NOMO-1 treated with dmso at 0.1 percent for 144 hours (cell line): ENCODE data around the gene TSNAX.
"Not testable (repeated sequence)": the region's sequence is repeated elsewhere in the genome, so short reads cannot be mapped to it uniquely, and the experiment has no call there.

ENCODE experiments used
- DNase-seq: peaks from one replicate; lab custom pipeline; 2025; ENCODE audit not compliant: unreplicated experiment; lab: John Stamatoyannopoulos, UW

The TSNAX gene, protein sequence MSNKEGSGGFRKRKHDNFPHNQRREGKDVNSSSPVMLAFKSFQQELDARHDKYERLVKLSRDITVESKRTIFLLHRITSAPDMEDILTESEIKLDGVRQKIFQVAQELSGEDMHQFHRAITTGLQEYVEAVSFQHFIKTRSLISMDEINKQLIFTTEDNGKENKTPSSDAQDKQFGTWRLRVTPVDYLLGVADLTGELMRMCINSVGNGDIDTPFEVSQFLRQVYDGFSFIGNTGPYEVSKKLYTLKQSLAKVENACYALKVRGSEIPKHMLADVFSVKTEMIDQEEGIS

DNA sequence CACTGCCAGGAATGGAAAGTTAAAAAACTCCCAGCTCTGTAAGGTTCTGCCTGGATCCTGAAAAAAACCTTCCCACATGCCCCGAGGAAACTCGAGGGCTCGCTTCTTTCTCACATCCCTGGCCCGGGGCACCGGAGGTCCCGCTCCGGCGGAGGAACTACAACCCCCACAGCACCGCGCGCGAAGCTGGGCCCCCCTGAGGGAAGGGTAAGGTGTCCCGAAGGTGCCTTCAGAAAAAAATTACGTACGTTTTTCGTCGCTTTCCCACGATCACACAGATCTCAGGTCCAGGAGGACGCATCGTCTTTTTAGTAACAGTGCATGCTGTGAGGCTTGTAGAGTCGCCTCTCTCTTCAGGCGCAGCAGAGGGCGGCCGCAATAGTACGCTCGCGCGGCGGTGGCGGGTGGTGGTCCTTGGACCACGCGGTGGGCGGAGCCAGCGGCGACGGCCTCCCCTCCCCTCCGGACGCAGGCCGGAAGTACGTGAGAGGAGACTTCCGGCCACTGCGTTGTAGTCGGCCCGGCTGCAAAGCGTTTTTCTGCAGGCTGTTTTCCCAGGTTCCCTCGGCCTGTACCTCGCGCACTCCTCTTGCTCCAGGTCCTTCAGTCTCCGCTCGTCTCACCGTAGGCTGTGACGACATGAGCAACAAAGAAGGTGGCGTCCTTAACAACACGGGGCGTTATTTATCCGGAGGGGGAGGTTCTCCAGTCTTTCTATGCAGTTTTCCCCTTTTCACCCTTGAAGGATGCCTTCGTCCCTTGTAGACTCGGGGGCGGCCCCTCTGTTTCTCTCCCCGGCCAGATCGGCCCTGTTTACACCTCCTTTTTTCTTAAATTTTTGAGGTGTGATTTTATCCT, at the start of gene TSNAX:
TSNAX (plus strand) TSS at position 498 of the 858 bp plus-strand sequence; CDS start at position 640, 142 bp downstream.
- peak; percentile 87 for DNase-seq

DNA sequence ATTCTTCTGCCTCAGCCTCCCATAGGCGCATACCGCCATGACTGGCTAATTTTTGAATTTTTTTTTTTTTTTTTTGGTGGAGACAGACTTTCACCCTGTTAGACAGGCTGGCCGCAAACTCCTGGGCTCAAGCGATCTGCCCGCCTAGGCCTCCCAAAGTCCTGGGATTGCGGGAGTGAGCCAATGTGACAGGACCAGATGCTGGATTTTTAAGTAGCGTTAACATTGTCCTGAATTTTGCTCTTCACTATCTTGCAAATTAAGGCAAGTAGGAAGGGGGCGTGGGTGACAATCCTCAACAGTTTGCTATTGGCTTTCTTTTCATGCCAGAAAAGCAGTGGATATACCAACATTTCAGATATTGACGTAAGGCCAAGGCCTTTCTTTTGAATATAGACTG, 49.7 kb upstream of the TSNAX start:
- DNase-seq: no peak

DNA sequence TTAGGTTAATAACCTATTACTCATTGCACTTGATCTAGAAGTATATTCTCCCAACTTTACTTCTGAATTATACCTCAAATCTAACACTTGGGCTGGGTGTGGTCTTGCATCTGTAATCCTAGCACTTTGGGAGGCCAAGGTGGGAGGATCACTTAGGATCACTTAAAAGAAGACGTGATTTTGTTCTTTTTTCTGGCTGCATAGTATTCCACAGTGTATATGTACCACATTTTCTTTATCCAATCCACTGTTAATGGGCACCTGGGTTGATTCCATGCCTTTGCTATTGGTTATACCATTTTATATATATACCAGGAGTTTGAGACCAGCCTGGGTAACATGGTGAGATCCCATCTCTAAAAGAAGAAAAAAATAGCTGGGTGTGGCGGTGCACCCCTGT, 48.5 kb upstream of the TSNAX start:
- DNase-seq: no peak

DNA sequence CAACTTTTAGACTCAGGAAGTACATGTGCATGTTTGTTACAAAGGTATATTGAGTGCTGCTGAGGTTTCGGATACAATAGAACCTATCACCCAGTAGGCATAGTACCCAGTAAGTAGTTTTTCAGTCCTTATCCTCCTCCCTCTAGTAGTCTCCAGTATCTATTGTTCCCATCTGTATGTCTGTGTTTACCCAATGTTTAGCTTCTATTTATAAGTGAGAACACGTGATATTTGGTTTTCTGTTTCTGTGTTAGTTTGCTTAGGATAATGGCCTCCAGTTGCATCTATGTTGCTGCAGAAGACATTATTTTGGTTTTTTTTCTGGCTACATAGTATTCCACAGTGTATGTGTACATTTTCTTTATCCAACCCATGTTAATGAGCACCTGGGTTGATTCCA, 47.2 kb upstream of the TSNAX start:
- no peak for DNase-seq

DNA sequence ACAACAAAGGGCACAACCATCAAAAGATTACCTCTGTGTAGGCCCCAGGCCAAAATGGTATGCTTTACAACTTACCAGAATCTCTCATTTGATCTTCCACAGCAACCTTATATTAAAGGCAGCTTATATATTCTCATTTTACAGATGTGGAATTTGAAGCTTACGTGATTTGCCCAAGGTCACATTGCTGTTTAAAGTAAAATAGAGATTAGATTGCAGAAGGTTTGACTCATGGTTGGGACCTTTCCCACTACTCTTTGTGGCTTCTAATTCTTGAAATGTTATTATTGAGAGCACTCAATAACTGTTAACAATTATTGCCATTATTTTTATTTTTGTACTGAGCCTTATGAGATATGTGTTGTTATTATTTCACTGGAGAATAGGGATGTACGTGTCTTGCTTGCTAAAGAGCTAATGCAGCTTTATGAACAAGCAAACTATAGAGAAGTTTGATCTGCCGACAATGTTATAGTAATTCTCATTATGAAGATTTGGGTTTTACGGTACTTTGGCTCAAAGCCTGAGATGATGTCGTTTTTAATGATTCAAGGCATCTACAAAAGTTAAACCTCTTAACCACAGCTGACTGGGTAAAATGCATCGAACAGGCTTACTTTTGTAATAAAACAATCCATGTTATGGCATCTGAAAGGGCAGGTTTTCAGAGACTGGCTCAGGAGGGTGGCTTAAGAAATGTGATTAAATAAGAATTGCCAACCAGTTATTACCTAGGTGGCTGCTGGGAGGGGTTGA, 43.3 kb upstream of the TSNAX start:
- no peak for DNase-seq

DNA sequence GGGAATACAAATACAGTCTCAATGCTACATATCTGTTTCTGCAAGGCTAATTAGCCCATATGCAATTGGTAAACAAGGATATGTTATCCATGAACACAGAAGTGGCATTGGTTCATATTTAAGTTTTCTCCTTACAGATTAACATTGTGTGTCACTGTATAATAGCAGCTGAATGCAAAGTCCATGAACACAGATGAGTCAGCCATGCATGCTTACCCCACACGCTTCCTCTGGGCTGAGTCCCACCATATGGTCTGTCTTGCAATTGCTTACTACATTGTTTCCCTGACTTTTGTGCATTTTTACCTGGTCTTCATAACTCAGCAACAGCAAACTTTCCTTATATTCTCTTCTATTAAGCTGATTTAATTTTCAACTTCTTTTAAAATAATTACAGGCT, 41.5 kb upstream of the TSNAX start:
- no peak for DNase-seq

DNA sequence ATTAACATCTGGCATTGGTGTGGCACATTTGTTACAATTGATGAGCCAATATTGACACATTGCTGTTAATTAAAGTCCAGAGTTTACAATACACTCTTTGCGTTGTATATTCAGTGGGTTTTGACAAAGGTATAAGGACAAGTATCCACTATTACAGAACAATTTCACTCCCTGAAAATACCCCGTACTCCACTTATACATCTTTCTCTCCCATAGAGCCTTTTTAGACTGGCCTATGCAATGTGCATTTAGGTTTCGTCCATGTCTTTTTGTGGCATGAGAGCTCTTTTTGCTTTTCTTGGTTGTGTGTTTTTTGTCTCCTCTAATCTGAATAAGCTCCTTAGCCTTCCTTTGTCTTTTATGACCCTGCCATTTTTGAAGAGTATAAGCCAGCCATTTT, 40.6 kb upstream of the TSNAX start:
- DNase-seq: no peak

DNA sequence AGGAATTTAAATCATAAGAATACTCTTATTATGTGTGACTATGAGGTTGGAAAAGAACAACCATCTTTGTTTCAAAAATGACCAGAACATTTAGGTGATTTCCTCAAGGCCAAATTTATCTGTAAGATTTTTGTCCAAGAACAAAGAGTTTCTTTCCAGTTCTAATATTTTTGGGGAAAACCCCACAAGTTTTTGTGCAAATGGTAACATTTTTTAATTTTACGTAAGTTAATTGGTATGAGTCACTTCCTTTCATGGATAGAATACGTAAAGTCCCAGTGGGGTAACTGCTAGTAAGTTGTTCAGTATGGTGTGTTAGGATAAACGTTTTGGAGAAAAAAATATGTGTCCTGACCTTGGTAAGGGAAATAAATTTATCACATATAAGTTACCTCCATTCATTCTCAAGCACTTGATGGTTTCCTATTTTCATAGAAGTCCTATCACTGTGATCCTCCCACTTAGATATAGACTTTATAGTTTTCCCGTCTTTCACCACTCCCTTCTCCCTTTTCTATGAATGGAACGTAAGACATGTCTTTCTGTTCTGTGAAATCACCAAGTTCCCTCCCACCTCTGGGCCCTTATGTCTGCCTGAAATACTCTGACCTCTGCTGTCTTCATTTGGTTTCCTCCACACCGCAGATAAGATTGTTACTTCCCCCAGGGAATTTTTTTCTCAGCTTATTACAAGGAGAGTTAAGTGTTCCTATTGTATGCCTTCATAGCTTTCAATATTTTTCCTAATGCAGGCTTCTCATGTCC, 34.9 kb upstream of the TSNAX start:
- DNase-seq: peak; percentile 16

DNA sequence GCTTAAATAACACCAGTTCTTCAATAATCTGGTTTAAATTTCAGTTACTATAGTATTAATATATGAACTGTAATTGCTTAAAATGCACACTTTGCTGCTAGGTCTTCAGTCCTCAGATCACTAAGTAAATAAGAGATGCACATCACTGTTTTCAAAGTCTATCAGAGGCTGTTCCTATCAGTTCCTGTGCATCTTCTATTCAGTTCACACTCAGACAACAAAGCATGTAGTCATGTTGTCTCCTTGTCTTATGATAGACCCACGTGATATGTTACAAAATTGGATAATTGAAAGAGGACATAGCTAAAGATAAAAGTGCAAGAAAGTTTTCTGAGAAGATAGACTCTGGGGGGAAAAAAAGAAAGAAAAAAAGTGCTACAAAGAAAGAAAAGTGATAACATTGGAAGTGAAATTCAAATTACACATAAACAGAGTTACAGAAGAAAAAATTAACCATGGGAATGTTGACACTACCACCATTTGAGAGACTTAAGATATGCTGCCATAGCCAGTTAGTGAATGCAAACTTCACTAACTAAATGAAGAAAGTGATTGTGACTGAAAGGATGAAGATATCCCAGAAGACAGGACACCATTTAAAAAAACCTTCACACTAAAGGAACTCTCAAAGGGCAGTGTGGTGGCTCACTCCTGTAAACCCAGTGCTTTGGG, 33.9 kb upstream of the TSNAX start:
- no peak for DNase-seq

DNA sequence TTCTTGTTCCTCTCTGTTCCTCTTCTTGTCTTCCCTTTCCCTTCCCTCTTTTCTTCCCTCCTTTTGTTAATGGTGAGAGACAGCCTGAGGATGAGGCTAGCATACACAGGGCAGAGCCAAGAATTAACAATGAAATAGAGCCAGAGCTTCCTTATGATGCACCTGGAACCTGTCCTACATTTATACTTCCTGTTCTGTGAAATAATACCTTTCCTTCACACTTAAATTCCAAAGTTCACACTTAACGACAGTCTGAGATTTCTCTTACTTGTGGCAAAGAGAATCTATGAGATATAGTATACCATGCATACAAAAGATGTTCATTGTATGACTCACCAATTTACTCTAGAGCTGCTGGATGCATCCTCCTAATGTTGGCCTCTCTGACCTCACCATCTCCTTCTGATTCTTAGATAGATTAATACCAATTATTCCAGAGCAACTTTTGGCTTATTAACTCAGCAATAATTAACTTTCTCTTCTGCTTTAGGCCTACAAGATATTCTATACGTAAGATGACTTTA, 30.8 kb upstream of the TSNAX start:
- no peak for DNase-seq

DNA sequence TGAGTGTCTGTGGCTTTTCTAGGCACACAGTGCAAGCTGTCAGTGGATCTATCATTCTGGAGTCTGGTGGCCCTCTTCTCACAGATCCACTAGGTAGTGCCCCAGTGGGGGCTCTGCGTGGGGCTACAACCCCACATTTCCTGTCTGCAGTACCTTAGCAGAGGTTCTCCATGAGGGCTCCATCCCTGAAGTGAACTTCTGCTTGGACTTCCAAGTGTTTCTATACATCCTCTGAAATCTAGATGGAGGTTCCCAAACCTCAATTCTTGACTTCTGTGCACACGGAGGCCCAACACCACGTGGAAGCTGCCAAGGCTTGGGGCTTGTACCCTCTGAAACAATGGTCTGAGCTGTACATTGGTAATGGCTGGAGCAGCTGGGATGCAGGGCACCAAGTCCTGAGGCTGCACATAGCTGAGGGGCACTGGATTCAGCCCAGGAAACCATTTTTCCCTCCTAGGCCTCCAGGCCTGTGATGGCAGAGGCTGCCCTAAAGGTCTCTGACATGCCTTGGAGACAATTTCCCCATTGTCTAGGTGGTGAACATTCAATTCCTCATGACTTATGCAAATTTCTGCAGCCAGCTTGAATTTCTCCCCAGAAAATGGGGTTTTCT, 29.2 kb upstream of the TSNAX start:
- DNase-seq: no peak

DNA sequence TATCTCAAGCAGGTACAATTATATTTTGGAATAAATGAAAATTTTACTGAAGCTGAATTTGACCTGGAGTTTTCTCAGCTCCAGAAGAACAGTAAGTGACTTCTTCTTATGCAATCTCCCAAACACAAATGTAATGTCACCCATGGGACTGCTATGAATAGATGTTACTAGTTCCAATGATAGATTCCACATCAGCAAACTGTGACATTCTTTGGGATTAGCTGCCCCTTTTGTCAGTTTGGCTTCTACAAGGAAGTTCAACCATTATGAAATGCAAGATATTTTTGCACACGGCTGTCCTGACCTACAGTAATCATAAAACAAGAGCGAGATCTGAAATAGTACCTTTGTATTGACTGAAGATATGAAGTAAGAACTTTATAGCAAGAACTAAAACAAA, 27.8 kb upstream of the TSNAX start:
- no peak for DNase-seq

DNA sequence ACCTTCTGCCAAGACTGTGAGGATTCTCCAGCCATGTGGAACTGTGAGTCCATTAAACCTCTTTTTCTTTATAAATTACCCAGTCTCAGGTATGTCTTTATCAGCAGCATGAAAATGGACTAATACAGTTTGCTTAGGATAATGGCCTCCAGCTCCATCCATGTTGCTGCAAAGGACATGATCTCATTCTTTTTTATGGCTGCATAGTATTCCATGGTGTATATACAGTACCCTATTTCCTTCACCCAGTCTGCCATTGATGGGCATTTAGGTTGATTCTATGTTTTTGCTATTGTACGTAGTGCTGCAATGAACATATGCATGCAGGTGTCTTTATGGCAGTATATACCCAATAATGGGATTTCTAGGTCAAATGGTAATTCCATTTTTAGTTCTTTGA, 25.3 kb upstream of the TSNAX start:
- not testable (repeated sequence) for DNase-seq

DNA sequence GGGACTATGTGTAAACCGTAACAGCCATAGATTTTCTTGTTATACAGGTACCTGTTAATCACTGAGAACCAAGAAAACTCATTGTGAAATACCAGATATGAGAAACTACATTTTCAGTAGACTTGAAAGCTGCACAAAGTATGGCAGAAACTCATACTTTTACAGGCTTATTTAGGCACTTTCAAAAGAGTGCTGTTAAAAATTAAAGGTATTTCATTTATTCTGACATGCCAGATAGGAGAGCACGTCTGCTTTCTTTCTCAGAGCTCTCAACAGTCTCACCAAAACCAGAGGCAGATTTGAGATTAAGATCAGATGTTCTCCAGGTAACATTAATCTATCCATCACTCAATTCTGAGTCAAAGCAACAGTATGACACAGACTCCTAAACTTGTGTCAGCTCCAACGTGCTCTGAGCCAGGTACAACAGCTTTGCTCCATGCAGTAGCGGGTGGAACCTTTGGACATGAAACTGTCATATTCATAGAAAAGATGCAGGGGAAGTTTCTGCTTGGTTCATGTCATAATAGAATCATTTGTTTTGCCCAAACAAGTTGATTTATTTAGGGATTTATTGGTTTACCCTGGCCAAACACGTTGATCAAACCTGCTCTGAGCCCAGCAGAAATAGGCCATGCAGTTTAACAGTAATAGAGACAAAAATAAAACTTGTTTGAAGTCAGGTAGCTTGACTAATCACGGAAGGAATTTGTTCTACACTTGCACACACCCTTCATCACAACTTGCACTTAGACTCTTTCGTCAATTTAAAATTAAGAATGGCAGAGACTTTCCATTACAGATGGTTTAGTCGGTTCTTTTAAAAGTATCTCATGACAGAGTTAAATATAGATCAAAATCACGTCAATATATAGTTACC, 20.8 kb upstream of the TSNAX start:
- no peak for DNase-seq

DNA sequence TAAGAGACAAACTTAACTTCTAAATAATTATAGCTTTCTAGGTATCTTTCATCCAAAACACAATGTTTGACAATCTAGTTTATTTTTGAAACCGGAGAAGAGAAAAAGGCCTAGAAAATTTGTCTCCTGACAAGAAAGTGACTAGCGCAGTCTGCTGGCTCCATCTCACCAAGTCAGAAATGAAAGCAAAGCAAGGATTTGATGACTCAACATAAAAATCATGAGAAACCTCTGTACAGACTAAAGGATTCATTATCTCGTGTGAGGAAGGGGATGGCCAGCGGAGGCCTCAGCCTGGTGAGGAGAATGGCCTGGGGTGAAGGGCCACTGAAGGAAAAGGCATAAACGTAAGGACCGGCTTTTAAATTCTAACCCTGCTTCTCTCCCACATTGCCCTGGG, 20.0 kb upstream of the TSNAX start:
- no peak for DNase-seq

DNA sequence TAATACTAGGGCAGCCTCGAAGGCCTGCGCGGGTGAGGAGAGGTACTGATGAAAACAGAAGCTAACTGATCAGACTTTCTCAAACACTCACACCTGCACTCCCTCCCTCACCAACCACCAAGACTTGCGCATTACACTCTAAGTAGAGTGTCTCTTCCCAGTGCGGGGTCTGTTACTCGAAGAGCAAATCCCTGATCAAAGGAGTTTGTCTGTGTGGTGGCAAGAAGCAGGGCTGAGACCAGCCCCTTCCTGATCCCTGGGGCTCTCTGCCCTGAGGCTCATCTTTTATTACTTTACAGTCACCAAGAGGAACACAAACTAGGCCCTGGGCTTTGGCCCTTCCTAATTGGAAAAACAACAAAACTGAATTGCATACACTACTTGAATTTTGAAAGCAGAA, 19.5 kb upstream of the TSNAX start:
- no peak for DNase-seq

DNA sequence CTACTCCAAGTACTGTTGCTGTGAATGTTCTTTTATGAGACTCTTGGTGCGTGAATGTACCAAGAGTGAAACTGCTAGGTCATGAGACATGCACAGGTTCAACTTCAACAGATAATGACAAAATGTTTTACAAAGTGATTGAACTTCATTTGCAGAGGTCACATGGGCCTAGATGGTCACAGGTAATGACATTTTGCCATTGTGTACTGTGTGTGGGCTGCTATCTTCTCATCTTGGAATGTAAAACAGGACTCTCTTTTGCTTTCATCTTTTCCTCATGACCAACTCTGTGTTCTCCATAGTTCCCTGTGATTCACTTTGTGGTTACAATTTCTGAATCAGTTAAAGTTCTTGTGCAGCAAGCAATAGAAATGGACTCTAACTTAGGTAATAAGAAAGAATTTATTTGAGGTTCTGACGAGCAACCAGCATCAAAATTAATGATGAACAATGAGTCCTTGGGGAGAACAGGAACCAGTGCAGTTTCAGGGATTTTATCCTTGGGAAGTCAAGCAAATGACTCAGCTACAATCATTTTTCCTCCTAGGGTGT, 16.2 kb upstream of the TSNAX start:
- DNase-seq: no peak

DNA sequence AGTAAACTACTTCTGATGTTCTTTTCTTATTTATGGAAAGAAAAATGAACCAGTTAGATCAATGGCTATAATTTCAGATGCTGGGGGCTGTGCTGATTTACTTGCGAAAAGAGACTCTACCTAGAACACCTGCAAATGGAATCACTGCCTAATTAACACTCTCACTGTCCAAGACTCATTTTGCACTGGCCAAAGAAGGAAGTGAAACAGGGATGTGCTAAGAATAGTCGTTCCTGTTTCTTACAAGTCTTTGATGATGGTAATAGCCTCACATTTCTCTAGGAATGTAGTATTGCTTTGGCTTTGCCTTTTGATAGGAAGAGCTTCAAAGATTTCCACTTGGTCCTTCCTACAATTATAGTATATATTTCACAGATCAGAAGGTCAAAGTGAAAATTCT, 12.7 kb upstream of the TSNAX start:
- peak; percentile 85 for DNase-seq

DNA sequence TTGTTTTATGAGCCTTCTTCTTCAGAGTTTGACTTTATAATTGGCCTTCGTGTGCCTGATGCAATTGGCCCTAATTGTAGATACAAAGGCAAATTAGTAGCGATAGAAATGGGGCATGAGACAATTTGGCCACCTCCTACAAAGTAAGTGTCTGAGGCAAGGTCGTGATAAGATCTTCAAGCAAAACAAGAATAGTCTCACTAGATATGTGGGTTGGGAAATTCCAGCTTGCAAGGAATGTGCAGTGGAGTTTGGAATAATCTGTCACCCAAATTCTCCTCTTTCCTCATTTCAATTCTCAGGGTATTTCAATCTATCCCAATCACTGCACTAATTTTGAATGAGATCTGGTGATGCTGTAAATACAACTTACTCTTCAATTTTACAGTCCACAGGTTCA, 11.4 kb upstream of the TSNAX start:
- no peak for DNase-seq
